Mesenchymal stem cell (in vitro differentiated cells and primary cell): ENCODE measurements around the gene DRAP1.

Experiments
- DNase-seq: peaks from one replicate; pipeline ENCODE4 v3.0.0-alpha.2; 2013
- H2AFZ ChIP-seq: one replicate; pipeline ENCODE4 v1.6.1; 2013; ENCODE audit warnings: low read depth, mild to moderate bottlenecking, control low read depth, inconsistent platforms, low read length, moderate library complexity
- H2AK5ac ChIP-seq: 2 replicates; pipeline ENCODE4 v1.6.1; 2013; ENCODE audit warnings: low read length, moderate library complexity, mild to moderate bottlenecking, inconsistent platforms; ENCODE audit not compliant: severe bottlenecking
- H2BK120ac ChIP-seq: one replicate; pipeline ENCODE4 v1.6.1; 2013; ENCODE audit warnings: low read depth, mild to moderate bottlenecking, inconsistent platforms, low read length, moderate library complexity
- H2BK12ac ChIP-seq, 2 experiments: one replicate each; pipeline ENCODE4 v1.6.1; 2013; ENCODE audit warnings: inconsistent platforms in 2 of 2, low read length in 2 of 2, mild to moderate bottlenecking in 2 of 2, moderate library complexity in 2 of 2, control low read depth in 1 of 2
- H2BK15ac ChIP-seq: one replicate; pipeline ENCODE4 v1.6.1; 2013; ENCODE audit warnings: mild to moderate bottlenecking, low read depth, inconsistent platforms; ENCODE audit not compliant: poor library complexity, severe bottlenecking
- H2BK5ac ChIP-seq: 2 replicates; pipeline ENCODE4 v1.6.1; 2013; ENCODE audit warnings: low read depth, mild to moderate bottlenecking, low read length, control low read depth, inconsistent platforms; ENCODE audit not compliant: poor library complexity, severe bottlenecking
- H3K14ac ChIP-seq, 2 experiments: one replicate each; pipeline ENCODE4 v1.6.1; 2013; ENCODE audit warnings: inconsistent platforms in 2 of 2, low read length in 2 of 2, control low read depth in 1 of 2, mild to moderate bottlenecking in 1 of 2, moderate library complexity in 1 of 2
- H3K18ac ChIP-seq, 2 experiments: one replicate each; pipeline ENCODE4 v1.6.1; 2013; ENCODE audit warnings: inconsistent platforms in 2 of 2, low read length in 2 of 2, control low read depth in 1 of 2, low read depth in 1 of 2, mild to moderate bottlenecking in 1 of 2
- H3K23ac ChIP-seq, 2 experiments: one replicate each; pipeline ENCODE4 v1.6.1; 2013; ENCODE audit warnings: inconsistent platforms in 2 of 2, low read length in 2 of 2, mild to moderate bottlenecking in 2 of 2, moderate library complexity in 2 of 2, control low read depth in 1 of 2
- H3K27ac ChIP-seq: 2 replicates; pipeline ENCODE4 v1.5.1; 2013; ENCODE audit warnings: mild to moderate bottlenecking, moderate library complexity, low read length, control low read depth, inconsistent platforms; ENCODE audit not compliant: poor library complexity, severe bottlenecking
- H3K27me3 ChIP-seq, 2 experiments: 2 replicates each; pipeline versions ENCODE4 v1.6.1 to v1.7.0; 2013; ENCODE audit warnings: low read length in 2 of 2, mild to moderate bottlenecking in 2 of 2, moderate library complexity in 2 of 2, control low read depth in 1 of 2, inconsistent platforms in 1 of 2; ENCODE audit not compliant: control insufficient read depth in 1 of 2, insufficient read depth in 1 of 2
- H3K36me3 ChIP-seq, 2 experiments: 2 replicates each; pipeline versions ENCODE4 v1.6.1 to v1.7.0; 2013; ENCODE audit warnings: low read length in 2 of 2, control low read depth in 1 of 2, inconsistent platforms in 1 of 2, low read depth in 1 of 2, mild to moderate bottlenecking in 1 of 2; ENCODE audit not compliant: insufficient read depth in 2 of 2, control insufficient read depth in 1 of 2
- H3K4ac ChIP-seq, 2 experiments: one replicate each; pipeline ENCODE4 v1.6.1; 2013; ENCODE audit warnings: inconsistent platforms in 2 of 2, low read length in 2 of 2, mild to moderate bottlenecking in 2 of 2, moderate library complexity in 2 of 2, control low read depth in 1 of 2, low read depth in 1 of 2
- H3K4me1 ChIP-seq: 2 replicates; pipeline ENCODE4 v1.6.1; 2013; ENCODE audit warnings: low read depth, low read length, control low read depth; ENCODE audit not compliant: control insufficient read depth, insufficient read depth
- H3K4me2 ChIP-seq: 2 replicates; pipeline ENCODE4 v1.6.1; 2013; ENCODE audit warnings: low read length, mild to moderate bottlenecking, inconsistent platforms; ENCODE audit not compliant: poor library complexity, severe bottlenecking
- H3K4me3 ChIP-seq, 2 experiments: 2 replicates each; pipeline versions ENCODE4 v1.5.1 to v1.7.0; 2013; ENCODE audit warnings: low read length in 2 of 2, mild to moderate bottlenecking in 2 of 2, control low read depth in 1 of 2, low read depth in 1 of 2; ENCODE audit not compliant: insufficient read depth in 1 of 2
- H3K79me1 ChIP-seq: replicated peaks from 2 replicates; pipeline ENCODE4 v1.6.1; 2013; ENCODE audit warnings: mild to moderate bottlenecking, control low read depth, low read length, inconsistent platforms; ENCODE audit not compliant: poor library complexity, severe bottlenecking
- H3K9ac ChIP-seq: 2 replicates; pipeline ENCODE4 v1.7.0; 2013; ENCODE audit warnings: mild to moderate bottlenecking, low read length, moderate library complexity
- H3K9me3 ChIP-seq: 2 replicates; pipeline ENCODE4 v1.7.0; 2013; ENCODE audit warnings: mild to moderate bottlenecking, low read length; ENCODE audit not compliant: control insufficient read depth
- H4K8ac ChIP-seq: one replicate; pipeline ENCODE4 v1.6.1; 2013; ENCODE audit warnings: inconsistent platforms, mild to moderate bottlenecking, low read length, moderate library complexity
- H4K91ac ChIP-seq: one replicate; pipeline ENCODE4 v1.6.1; 2013; ENCODE audit warnings: mild to moderate bottlenecking, low read length, inconsistent platforms
- whole genome bisulfite sequencing: methylation state at CpG from one replicate; pipeline ENCODE4 v1.1.7; 2013; ENCODE audit warnings: mixed read lengths; 5-methylcytosine and 5-hydroxymethylcytosine counted together

DRAP1 gene

DNA sequence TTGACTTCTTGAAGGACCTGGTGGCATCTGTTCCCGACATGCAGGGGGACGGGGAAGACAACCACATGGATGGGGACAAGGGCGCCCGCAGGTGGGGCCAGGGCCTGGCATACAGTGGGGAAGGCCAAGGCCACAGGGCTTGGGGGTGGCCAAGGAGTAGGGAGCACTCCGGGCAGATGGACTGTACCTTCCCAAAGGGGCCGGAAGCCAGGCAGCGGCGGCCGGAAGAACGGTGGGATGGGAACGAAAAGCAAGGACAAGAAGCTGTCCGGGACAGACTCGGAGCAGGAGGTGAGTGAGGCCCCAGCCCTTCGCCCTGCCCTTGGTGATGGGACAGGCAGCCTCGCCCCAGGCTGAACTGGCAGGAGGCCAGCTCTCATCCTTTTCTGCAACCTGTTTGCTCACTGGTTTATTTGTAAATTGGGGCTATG is 1.2 kb downstream of the DRAP1 start:
- peak overlapping the region in 1 of 2 experiments; percentile 67 for H2BK12ac ChIP-seq

DNA sequence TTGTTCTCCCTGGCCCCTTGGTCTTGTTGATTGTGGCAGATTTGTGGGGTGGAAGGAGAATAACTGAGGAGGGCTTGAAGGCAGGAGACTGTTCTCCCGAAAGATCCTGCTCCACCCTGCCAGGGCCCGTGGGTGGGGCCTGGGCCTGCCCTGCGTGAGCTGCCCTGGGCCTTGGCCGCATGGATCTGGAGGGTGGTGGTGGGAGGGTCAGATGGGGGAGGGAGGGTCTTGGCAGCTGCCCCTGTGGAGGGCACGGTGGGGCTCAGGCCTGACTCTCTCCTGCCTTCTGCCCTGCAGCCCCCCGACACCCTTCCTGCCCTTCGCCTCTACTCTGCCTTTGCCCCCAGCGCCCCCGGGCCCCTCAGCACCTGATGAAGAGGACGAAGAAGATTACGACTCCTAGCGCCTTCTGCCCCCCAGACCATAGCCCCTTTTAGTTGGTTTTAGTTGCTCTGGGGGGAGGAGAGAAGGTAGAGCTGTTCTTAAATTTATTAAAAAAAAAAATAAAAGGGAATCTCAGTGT is 1.9 kb downstream of the DRAP1 start:
- 85% methylated on average over 4 of the region's 12 CpGs for WGBS
- H2BK5ac ChIP-seq, result no peak overlapping the region
- no peaks in the 10 kb centered on the region for H3K27me3 ChIP-seq
- no peak for DNase-seq
- no peak overlapping the region for H3K27ac ChIP-seq
- H3K4me3 ChIP-seq, result peak overlapping the region in 1 of 2 experiments; percentile 92
- no peak overlapping the region for H3K18ac ChIP-seq
- H3K4me2 ChIP-seq, result no peak overlapping the region
- peak overlapping the region in 1 of 2 experiments; percentile 95 for H3K23ac ChIP-seq
- H3K9me3 ChIP-seq, result no peaks in the 10 kb centered on the region
- H2BK15ac ChIP-seq, result peak overlapping the region; percentile 16
- no peak overlapping the region for H3K4ac ChIP-seq
- peaks cover 34% of the 10 kb centered on the region for H3K4me1 ChIP-seq
- no peak overlapping the region for H2AFZ ChIP-seq
- no peak overlapping the region for H2BK12ac ChIP-seq
- peak overlapping the region; percentile 90 for H3K9ac ChIP-seq
- H2AK5ac ChIP-seq, result peak overlapping the region; percentile 35
- H3K14ac ChIP-seq, result no peak overlapping the region
- H4K91ac ChIP-seq, result no peak overlapping the region
- no peak overlapping the region for H2BK120ac ChIP-seq
- peaks cover 50 to 60% of the 10 kb centered on the region in 2 experiments for H3K36me3 ChIP-seq
- H4K8ac ChIP-seq, result no peak overlapping the region
- H3K79me1 ChIP-seq, result peaks cover 15% of the 10 kb centered on the region

More for the DNA sequence above, 1.2 kb downstream of the DRAP1 start:
- Histone ChIP-seq H3K9ac (peak overlapping the region; percentile 90), H3K4me1 (peaks cover 40% of the 10 kb centered on the region), H4K8ac (no peak overlapping the region), H3K23ac (peak overlapping the region in 1 of 2 experiments; percentile 95), H3K9me3 (no peaks in the 10 kb centered on the region), H3K36me3 (peaks cover 50 to 56% of the 10 kb centered on the region in 2 experiments), H3K27me3 (no peaks in the 10 kb centered on the region), H3K18ac (peak overlapping the region in 1 of 2 experiments; percentile 83), H2BK120ac (no peak overlapping the region), H3K27ac (no peak overlapping the region), H2BK15ac (no peak overlapping the region), H2AK5ac (peak overlapping the region; percentile 28), H2AFZ (peak overlapping the region; percentile 29), H4K91ac (peak overlapping the region; percentile 7), H3K4me2 (peak overlapping the region; percentile 96), H2BK5ac (no peak overlapping the region), H3K4me3 (peak overlapping the region; percentile 91 to 92), H3K79me1 (peaks cover 15% of the 10 kb centered on the region), H3K14ac (peak overlapping the region in 1 of 2 experiments; percentile 95), H3K4ac (peak overlapping the region; percentile 7 to 71)
- no peak for DNase-seq
- 80% methylated on average over 15 of the region's 15 CpGs for WGBS

DNA sequence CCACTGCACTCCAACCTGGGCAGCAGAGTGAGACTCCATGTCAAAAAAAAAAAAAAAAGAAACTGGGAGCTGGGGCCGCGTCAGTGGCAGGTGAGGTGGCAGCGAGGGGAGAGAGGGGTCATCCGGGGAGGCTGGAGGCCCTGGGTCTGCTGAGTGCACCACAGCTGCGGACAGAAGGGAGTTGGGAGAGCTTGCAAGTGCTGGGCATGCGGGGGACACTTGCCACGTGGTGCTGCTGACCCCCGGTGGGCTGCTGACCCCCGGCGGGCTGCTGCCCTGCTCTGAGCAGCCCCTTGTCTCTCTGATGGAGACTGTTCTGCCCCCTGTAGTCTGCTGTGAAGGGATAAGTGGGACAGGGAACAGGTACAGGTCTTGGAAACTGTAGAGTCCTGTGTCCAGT is 2.6 kb downstream of the DRAP1 start:
- no peak overlapping the region for H2BK15ac ChIP-seq
- no peak overlapping the region for H2AK5ac ChIP-seq
- H3K23ac ChIP-seq, result peak overlapping the region in 1 of 2 experiments; percentile 20
- no peak overlapping the region for H4K8ac ChIP-seq
- H4K91ac ChIP-seq, result no peak overlapping the region
- H3K4me3 ChIP-seq, result no peak overlapping the region
- no peak overlapping the region for H3K18ac ChIP-seq
- no peaks in the 10 kb centered on the region for H3K9me3 ChIP-seq
- peaks cover 15% of the 10 kb centered on the region for H3K79me1 ChIP-seq
- no peak for DNase-seq
- H2BK12ac ChIP-seq, result no peak overlapping the region
- H3K4me1 ChIP-seq, result peaks cover 26% of the 10 kb centered on the region
- H3K36me3 ChIP-seq, result peaks cover 50 to 57% of the 10 kb centered on the region in 2 experiments
- H3K14ac ChIP-seq, result no peak overlapping the region
- no peak overlapping the region for H2BK5ac ChIP-seq
- no peak overlapping the region for H3K9ac ChIP-seq
- H3K27me3 ChIP-seq, result no peaks in the 10 kb centered on the region
- H2BK120ac ChIP-seq, result no peak overlapping the region
- no peak overlapping the region for H2AFZ ChIP-seq
- H3K27ac ChIP-seq, result no peak overlapping the region
- H3K4ac ChIP-seq, result no peak overlapping the region
- no peak overlapping the region for H3K4me2 ChIP-seq
- 97% methylated on average over 10 of the region's 10 CpGs for WGBS

DNA sequence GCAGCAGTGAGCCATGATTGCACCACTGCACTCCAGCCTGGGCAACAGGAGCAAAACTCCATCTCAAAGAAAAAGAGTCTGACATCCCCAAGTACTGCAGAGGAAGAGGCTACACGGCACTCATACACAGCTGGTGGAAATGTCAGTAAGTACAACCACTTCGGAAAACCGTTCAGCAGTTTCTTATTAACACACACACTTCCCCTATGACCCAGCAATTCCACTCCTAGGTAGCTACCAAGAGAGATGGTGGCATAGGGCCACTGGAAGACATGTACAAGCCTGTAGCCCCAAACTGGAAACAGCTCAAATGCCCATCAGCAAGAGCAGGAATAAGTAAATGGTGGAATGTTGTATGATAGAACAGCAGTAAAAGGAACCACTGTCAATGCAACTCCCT is 3.3 kb downstream of the DRAP1 start:
- Histone ChIP-seq H3K18ac (no peak overlapping the region), H3K79me1 (peaks cover 15% of the 10 kb centered on the region), H2AFZ (no peak overlapping the region), H2BK15ac (no peak overlapping the region), H3K27ac (no peak overlapping the region), H3K4ac (no peak overlapping the region), H3K23ac (no peak overlapping the region), H2BK120ac (no peak overlapping the region), H3K4me1 (peaks cover 19% of the 10 kb centered on the region), H4K8ac (no peak overlapping the region), H3K36me3 (peaks cover 44 to 54% of the 10 kb centered on the region in 2 experiments), H2BK12ac (no peak overlapping the region), H2BK5ac (no peak overlapping the region), H3K4me2 (no peak overlapping the region), H3K9ac (no peak overlapping the region), H3K9me3 (no peaks in the 10 kb centered on the region), H3K4me3 (no peak overlapping the region), H2AK5ac (no peak overlapping the region), H3K14ac (no peak overlapping the region), H3K27me3 (no peaks in the 10 kb centered on the region), H4K91ac (no peak overlapping the region)
- DNase-seq, result no peak
- WGBS, result 95% methylated on average over 3 of the region's 3 CpGs
